HepG2 (cell line): ENCODE data around the gene MACROH2A1. TPM values are rescaled to one million over a fixed set of nuclear protein-coding genes. Genes with fewer than 3 reads are reported as not detected.

Experiments
- ATAC-seq: fragments of 200-7000 bp; cut with Tn5 transposase; 3 replicates; pipeline ENCODE4 v1.9.1; 2020; ENCODE audit warnings: mild to moderate bottlenecking, moderate library complexity
- BruUV-seq: library from RNA; stranded (reverse); fragments of 400-500 nt; replicated peaks from 2 replicates; lab custom pipeline; 2021; lab: Mats Ljungman, UMichigan
- CTCF ChIA-PET: fragments of 300-600 bp; formaldehyde crosslinking; extraction: SDS; loops from one replicate; lab custom pipeline; 2021; ENCODE audit warnings: low total read pairs, inconsistent platforms, low intra/inter-chr PET ratio; lab: Yijun Ruan, JAX
- POLR2A ChIA-PET: fragments of 350-600 bp; sonication (Branson Sonifier 250); formaldehyde crosslinking; loops from one replicate; lab custom pipeline; 2020; ENCODE audit warnings: antibody characterized with exemption, inconsistent platforms; lab: Yijun Ruan, JAX
- DNase-seq: peaks from one replicate; pipeline ENCODE4 v3.0.0-alpha.2; 2015; ENCODE audit warnings: low spot score
- FAIRE-seq: peaks from 3 replicates; lab custom pipeline; 2011; peaks lifted over from hg19 to GRCh38; lab: Jason Lieb, UNC
- H2AFZ ChIP-seq: one replicate; pipeline ENCODE4 v1.6.1; 2011; ENCODE audit warnings: low read length, inconsistent platforms
- H3K27ac ChIP-seq: fragments of 300-600 bp; 3 replicates; pipeline ENCODE4 v1.8.0; 2011; ENCODE audit warnings: mixed run types, mild to moderate bottlenecking, mixed read lengths, low read length, inconsistent platforms; ENCODE audit not compliant: insufficient read depth; ENCODE audit errors: extremely low read length
- H3K27me3 ChIP-seq, 2 experiments: fragments of 200-600 bp in 1 of 2; 2 replicates in 1 of 2; 3 replicates in 1 of 2; pipeline versions ENCODE4 v1.6.0 to v1.8.0; 2011; ENCODE audit warnings: low read length in 2 of 2, mild to moderate bottlenecking in 2 of 2, moderate library complexity in 2 of 2, inconsistent platforms in 1 of 2; ENCODE audit not compliant: insufficient read depth in 2 of 2, control insufficient read depth in 1 of 2
- H3K36me3 ChIP-seq, 2 experiments: fragments of 200-600 bp in 1 of 2; replicated peaks in 1 of 2; 2 replicates in 1 of 2; 3 replicates in 1 of 2; pipeline versions ENCODE4 v1.5.1 to v1.8.0; 2011; ENCODE audit warnings: low read length in 2 of 2, inconsistent platforms in 1 of 2; ENCODE audit not compliant: insufficient read depth in 2 of 2, control insufficient read depth in 1 of 2
- H3K4me1 ChIP-seq: 2 replicates; pipeline ENCODE4 v1.5.1; 2012; ENCODE audit warnings: low read length, inconsistent platforms; ENCODE audit not compliant: insufficient read depth
- H3K4me2 ChIP-seq: 2 replicates; pipeline ENCODE4 v1.6.0; 2011; ENCODE audit warnings: low read depth, low read length, inconsistent platforms
- H3K4me3 ChIP-seq, 3 experiments: fragments of 200-600 bp in 1 of 3; sonication (generic), shearing (Covaris generic) in 1 of 3; replicated peaks in 1 of 3; 2 replicates each; pipeline ENCODE4 v1.5.1; 2011 to 2016; ENCODE audit warnings: low read length in 3 of 3, inconsistent platforms in 2 of 3, low read depth in 2 of 3, mild to moderate bottlenecking in 2 of 3, control low read depth in 1 of 3, mixed read lengths in 1 of 3; ENCODE audit not compliant: insufficient read depth in 1 of 3
- H3K79me2 ChIP-seq: one replicate; pipeline ENCODE4 v1.6.1; 2011; ENCODE audit warnings: low read length, inconsistent platforms; ENCODE audit not compliant: insufficient read depth
- H3K9ac ChIP-seq: 2 replicates; pipeline ENCODE4 v1.6.0; 2011; ENCODE audit warnings: mild to moderate bottlenecking, low read depth, low read length, inconsistent platforms; ENCODE audit not compliant: insufficient read depth
- H3K9me3 ChIP-seq: 2 replicates; pipeline ENCODE4 v1.5.1; 2012; ENCODE audit warnings: mild to moderate bottlenecking, low read length
- H4K20me1 ChIP-seq: 2 replicates; pipeline ENCODE4 v1.6.0; 2011; ENCODE audit warnings: inconsistent platforms, mild to moderate bottlenecking, low read length, moderate library complexity; ENCODE audit not compliant: insufficient read depth
- CBX1 ChIP-seq: IDR thresholded peaks from one replicate; pipeline ENCODE4 v1.6.1; 2016; ENCODE audit warnings: antibody characterized with exemption, low read depth
- EED ChIP-seq: sonication (generic); formaldehyde crosslinking; IDR thresholded peaks from 2 replicates; pipeline ENCODE4 v1.5.0; 2020; ENCODE audit warnings: mild to moderate bottlenecking, missing genetic modification reagents
- HNRNPK ChIP-seq: fragments of 200-400 bp; formaldehyde crosslinking; IDR thresholded peaks from 2 replicates; pipeline ENCODE4 v1.6.1; 2018; ENCODE audit warnings: low read length, low read depth, moderate library complexity, mild to moderate bottlenecking; ENCODE audit not compliant: poor library complexity, severe bottlenecking
- KMT2B ChIP-seq: IDR thresholded peaks from 2 replicates; pipeline ENCODE4 v1.6.1; 2016; ENCODE audit warnings: missing genetic modification reagents, missing compliant biosample characterization
- MTF1 ChIP-seq: sonication (generic); formaldehyde crosslinking; IDR thresholded peaks from 2 replicates; pipeline ENCODE4 v1.5.0; 2020; ENCODE audit warnings: missing genetic modification reagents
- NFIC ChIP-seq: IDR thresholded peaks from 2 replicates; pipeline ENCODE4 v1.6.1; 2012; ENCODE audit warnings: mild to moderate bottlenecking, low read length, inconsistent platforms
- PRPF4 ChIP-seq: fragments of 200-400 bp; formaldehyde crosslinking; IDR thresholded peaks from 2 replicates; pipeline ENCODE4 v1.6.1; 2016; ENCODE audit warnings: low read length, low read depth; ENCODE audit not compliant: poor library complexity, severe bottlenecking
- SNAI1 ChIP-seq: sonication (generic); formaldehyde crosslinking; IDR thresholded peaks from 2 replicates; pipeline ENCODE4 v1.5.0; 2020; ENCODE audit warnings: mild to moderate bottlenecking, missing genetic modification reagents, borderline replicate concordance
- STAG1 ChIP-seq: sonication (generic); formaldehyde crosslinking; IDR thresholded peaks from 2 replicates; pipeline ENCODE4 v1.4.0; 2020; ENCODE audit warnings: missing genetic modification reagents
- ZNF768 ChIP-seq: sonication (generic); formaldehyde crosslinking; IDR thresholded peaks from 2 replicates; pipeline ENCODE4 v1.4.0; 2020; ENCODE audit warnings: missing genetic modification reagents
- ZNF782 ChIP-seq: sonication (generic); formaldehyde crosslinking; IDR thresholded peaks from 2 replicates; pipeline ENCODE4 v1.4.0; 2020; ENCODE audit warnings: missing genetic modification reagents, mild to moderate bottlenecking, borderline replicate concordance
- WGBS: methylation state at CpG from one replicate; pipeline ENCODE4 v1.1.6; 2017; ENCODE audit warnings: low lambda C conversion rate; 5-methylcytosine and 5-hydroxymethylcytosine counted together
- in situ Hi-C: cut with HindIII; loops from 2 replicates; pipeline ENCODE4 v1.10.0; 2017; ENCODE audit warnings: low pct_unique_long_range_greater_than_20kb; ENCODE audit not compliant: extremely low pct_ligation_motif_present
- intact Hi-C: fragments of 100-400 bp; cut with micrococcal nuclease; formaldehyde crosslinking; loops from one replicate; pipeline ENCODE4 v1.10.0; 2022; ENCODE audit not compliant: unreplicated experiment
- polyA plus RNA-seq, 8 experiments: library from polyadenylated mRNA; depleted of rRNA in 3 of 8; stranded (reverse) in 7 of 8; unstranded in 1 of 8; fragments of >200 nt; fragmentation: Illumina TruSeq in 4 of 8; extraction: Trizol in 4 of 8; gene quantifications; 2 replicates each; pipeline versions ENCODE4 v1.2.1 to v1.2.3, GENCODE V29; 2011 to 2016; ENCODE audit warnings: low read depth in 4 of 8, missing spikeins in 1 of 8, mixed read lengths in 1 of 8; ENCODE audit not compliant: insufficient read depth in 1 of 8
- total RNA-seq, 5 experiments: library from RNA; depleted of rRNA; stranded (reverse); fragments of >200 nt; fragmentation: Illumina TruSeq; extraction: Trizol; gene quantifications; 2 replicates each; pipeline ENCODE4 v1.2.3, GENCODE V29; 2016; ENCODE audit warnings: low read depth in 1 of 5
- TF ChIP-seq, protein P1 (sequence below): sonication (generic); formaldehyde crosslinking; conservative IDR thresholded peaks from 2 replicates; pipeline ENCODE4 v1.8.0; 2022; ENCODE audit warnings: mild to moderate bottlenecking, moderate library complexity, missing genetic modification reagents
- TF ChIP-seq, protein P2 (sequence below): sonication (generic); formaldehyde crosslinking; IDR thresholded peaks from 2 replicates; pipeline ENCODE4 v1.4.0; 2020; ENCODE audit warnings: missing genetic modification reagents
- TF ChIP-seq, protein P3 (sequence below): sonication (generic); formaldehyde crosslinking; IDR thresholded peaks from 2 replicates; pipeline ENCODE4 v1.4.0; 2020; ENCODE audit warnings: mild to moderate bottlenecking, missing genetic modification reagents

MACROH2A1 gene
- total and polyA plus RNA-seq, 2 of the 13 experiments (the other 11 are each of a cell fraction or from before 2014, with no cell fraction given): 69.1 to 158 TPM

DNA sequence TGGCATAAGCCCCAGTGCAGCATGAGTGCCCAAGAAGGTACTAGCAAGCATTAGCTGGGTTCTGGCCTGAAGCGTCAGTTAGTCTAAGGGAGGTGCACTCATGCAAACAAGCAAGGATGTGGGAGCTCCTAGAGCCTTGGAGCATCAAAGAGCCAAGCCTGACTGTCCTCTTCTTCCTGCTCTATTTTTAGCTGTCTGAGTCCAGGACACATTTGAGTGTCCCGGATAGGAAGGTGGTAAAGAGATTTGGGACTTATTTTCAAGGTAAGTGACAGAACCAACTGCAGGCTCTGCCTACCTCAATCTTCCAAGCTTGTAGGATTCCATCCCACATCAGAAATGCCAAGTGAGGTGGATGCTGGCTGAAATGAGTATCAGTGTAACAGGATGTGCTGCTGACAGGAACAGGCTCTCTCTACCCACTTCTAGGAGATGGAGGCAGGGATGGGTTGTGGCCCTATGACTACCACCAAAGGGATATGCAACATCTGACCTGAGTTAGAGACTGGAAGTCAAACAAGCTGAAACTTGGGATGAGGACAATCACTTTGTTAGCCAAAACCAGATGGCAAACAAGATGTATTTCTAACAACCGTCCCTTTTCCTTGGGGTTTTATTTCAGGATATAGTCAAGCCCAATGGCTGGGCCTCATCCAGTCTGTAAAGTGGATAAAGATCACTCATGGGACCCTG is 15.1 kb downstream of the MACROH2A1 start:
- Histone ChIP-seq H3K4me2 (no peak overlapping the region), H3K9ac (no peak overlapping the region), H3K27me3 (no peaks in the 10 kb centered on the region), H3K36me3 (peaks cover 41 to 91% of the 10 kb centered on the region in 2 experiments), H2AFZ (no peak overlapping the region), H3K27ac (no peak overlapping the region), H3K79me2 (peaks cover 13% of the 10 kb centered on the region), H3K9me3 (no peaks in the 10 kb centered on the region), H3K4me1 (no peaks in the 10 kb centered on the region), H4K20me1 (peaks cover 5% of the 10 kb centered on the region; the same call in 1 of the 2 replicates), H3K4me3 (no peak overlapping the region)
- no peak for TF ChIP-seq ZNF768
- in situ Hi-C loops: no loop called here
- 93% methylated on average over 3 of the region's 3 CpGs for WGBS
- ATAC-seq (no peak), DNase-seq (no peak), FAIRE-seq (no peak)
- intact Hi-C loops: no loop called here
- POLR2A ChIA-PET: no interaction called here
- no TSS peak for BruUV-seq
- CTCF ChIA-PET: no interaction called here

DNA sequence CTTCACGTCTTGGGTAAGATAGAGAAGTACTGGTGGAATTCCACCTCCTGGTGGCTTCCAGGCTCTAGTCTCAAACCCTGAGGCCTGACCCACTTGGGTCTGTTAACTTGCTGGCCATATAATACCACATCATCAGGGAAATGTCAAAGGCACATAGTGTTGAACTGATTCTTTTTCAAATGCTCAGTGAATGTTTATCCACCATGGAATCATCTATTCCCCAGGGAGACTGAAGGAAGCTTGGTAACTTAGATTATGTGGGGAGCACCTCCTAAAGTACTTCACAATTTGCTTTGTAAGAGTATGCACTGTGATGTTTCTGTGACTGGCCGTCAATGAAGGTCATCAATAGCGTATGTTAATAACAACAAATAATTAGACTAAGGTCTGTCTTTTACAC is 16.1 kb downstream of the MACROH2A1 start:
- H3K9ac ChIP-seq: no peak overlapping the region
- WGBS: 94% methylated on average over 3 of the region's 3 CpGs
- H2AFZ ChIP-seq: no peak overlapping the region
- peaks cover 13% of the 10 kb centered on the region for H3K79me2 ChIP-seq
- ATAC-seq (no peak), DNase-seq (no peak), FAIRE-seq (no peak)
- intact Hi-C loops (no loop called here), in situ Hi-C loops (no loop called here)
- no peak overlapping the region for H3K4me2 ChIP-seq
- H3K27ac ChIP-seq: no peak overlapping the region
- H3K4me1 ChIP-seq: no peaks in the 10 kb centered on the region
- H3K9me3 ChIP-seq: no peaks in the 10 kb centered on the region
- no peak overlapping the region for H3K4me3 ChIP-seq
- peaks cover 39 to 92% of the 10 kb centered on the region in 2 experiments for H3K36me3 ChIP-seq
- ChIA-PET CTCF (no interaction called here), POLR2A (no interaction called here)
- H4K20me1 ChIP-seq: peaks cover 5% of the 10 kb centered on the region; the same call in 1 of the 2 replicates
- H3K27me3 ChIP-seq: no peaks in the 10 kb centered on the region
- BruUV-seq: no TSS peak
- TF ChIP-seq NFIC: no peak
- TF ChIP-seq, protein P1, sequence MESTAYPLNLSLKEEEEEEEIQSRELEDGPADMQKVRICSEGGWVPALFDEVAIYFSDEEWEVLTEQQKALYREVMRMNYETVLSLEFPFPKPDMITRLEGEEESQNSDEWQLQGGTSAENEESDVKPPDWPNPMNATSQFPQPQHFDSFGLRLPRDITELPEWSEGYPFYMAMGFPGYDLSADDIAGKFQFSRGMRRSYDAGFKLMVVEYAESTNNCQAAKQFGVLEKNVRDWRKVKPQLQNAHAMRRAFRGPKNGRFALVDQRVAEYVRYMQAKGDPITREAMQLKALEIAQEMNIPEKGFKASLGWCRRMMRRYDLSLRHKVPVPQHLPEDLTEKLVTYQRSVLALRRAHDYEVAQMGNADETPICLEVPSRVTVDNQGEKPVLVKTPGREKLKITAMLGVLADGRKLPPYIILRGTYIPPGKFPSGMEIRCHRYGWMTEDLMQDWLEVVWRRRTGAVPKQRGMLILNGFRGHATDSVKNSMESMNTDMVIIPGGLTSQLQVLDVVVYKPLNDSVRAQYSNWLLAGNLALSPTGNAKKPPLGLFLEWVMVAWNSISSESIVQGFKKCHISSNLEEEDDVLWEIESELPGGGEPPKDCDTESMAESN: no peak
- TF ChIP-seq STAG1 (CRISPR knock-in tag): no peak
- TF ChIP-seq, protein P2, sequence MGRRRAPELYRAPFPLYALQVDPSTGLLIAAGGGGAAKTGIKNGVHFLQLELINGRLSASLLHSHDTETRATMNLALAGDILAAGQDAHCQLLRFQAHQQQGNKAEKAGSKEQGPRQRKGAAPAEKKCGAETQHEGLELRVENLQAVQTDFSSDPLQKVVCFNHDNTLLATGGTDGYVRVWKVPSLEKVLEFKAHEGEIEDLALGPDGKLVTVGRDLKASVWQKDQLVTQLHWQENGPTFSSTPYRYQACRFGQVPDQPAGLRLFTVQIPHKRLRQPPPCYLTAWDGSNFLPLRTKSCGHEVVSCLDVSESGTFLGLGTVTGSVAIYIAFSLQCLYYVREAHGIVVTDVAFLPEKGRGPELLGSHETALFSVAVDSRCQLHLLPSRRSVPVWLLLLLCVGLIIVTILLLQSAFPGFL (CRISPR knock-in tag): no peak
- no peak for TF ChIP-seq SNAI1 (CRISPR knock-in tag)
- no peak for TF ChIP-seq EED (CRISPR knock-in tag)
- no peak for TF ChIP-seq ZNF782 (CRISPR knock-in tag)
- no peak for TF ChIP-seq KMT2B
- TF ChIP-seq CBX1: no peak
- TF ChIP-seq HNRNPK: no peak
- TF ChIP-seq, protein P3, sequence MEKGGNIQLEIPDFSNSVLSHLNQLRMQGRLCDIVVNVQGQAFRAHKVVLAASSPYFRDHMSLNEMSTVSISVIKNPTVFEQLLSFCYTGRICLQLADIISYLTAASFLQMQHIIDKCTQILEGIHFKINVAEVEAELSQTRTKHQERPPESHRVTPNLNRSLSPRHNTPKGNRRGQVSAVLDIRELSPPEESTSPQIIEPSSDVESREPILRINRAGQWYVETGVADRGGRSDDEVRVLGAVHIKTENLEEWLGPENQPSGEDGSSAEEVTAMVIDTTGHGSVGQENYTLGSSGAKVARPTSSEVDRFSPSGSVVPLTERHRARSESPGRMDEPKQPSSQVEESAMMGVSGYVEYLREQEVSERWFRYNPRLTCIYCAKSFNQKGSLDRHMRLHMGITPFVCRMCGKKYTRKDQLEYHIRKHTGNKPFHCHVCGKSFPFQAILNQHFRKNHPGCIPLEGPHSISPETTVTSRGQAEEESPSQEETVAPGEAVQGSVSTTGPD (CRISPR knock-in tag): no peak
- TF ChIP-seq PRPF4: no peak
- TF ChIP-seq MTF1 (CRISPR knock-in tag): no peak
